Astrocyte (in vitro differentiated cells and primary cell): Measurements from ENCODE around the gene TMTC1.

Experiments used
- EZH2 ChIP-seq: IDR thresholded peaks from 2 replicates; pipeline ENCODE4 v1.6.1; 2012; ENCODE audit warnings: mild to moderate bottlenecking, low read length, inconsistent platforms; ENCODE audit not compliant: insufficient read depth
- TF ChIP-seq, protein P1 (sequence below): IDR thresholded peaks from 2 replicates; pipeline ENCODE4 v1.5.1; 2011; ENCODE audit warnings: low read depth, mild to moderate bottlenecking, inconsistent platforms, low read length, moderate library complexity; ENCODE audit not compliant: insufficient read depth

DNA sequence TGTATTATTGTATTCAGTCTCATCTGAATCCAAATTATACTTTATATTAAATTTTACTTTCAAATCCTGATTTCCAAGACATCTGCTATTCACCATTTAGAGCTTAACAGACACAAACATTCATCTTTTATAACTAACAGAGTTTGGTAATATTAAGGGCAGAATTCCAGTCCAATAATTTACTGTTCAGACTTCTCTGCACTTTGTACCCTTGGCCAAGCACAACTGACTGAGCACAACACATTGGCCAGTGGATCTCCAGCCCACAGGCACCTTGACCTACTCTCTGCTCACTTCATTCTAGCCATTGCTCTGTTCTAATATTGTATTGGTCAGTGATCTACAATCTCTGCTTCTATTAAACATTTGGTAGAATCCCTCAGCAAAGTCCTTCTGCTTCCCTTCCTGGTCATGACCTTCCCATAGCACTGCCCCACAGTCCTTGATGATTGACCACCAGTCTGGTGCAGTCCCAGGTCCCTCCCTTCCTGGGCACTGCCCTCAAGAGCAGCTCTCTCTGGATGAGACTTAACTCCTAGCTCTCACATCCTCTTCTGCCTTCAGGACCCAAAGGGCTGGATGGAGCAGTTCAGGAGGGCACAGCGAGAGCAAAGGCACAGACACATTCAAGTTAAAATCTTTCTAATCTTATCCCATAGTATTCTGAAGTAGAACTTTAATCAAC is 188.5 kb downstream of the TMTC1 start:
- TF ChIP-seq, protein P1, sequence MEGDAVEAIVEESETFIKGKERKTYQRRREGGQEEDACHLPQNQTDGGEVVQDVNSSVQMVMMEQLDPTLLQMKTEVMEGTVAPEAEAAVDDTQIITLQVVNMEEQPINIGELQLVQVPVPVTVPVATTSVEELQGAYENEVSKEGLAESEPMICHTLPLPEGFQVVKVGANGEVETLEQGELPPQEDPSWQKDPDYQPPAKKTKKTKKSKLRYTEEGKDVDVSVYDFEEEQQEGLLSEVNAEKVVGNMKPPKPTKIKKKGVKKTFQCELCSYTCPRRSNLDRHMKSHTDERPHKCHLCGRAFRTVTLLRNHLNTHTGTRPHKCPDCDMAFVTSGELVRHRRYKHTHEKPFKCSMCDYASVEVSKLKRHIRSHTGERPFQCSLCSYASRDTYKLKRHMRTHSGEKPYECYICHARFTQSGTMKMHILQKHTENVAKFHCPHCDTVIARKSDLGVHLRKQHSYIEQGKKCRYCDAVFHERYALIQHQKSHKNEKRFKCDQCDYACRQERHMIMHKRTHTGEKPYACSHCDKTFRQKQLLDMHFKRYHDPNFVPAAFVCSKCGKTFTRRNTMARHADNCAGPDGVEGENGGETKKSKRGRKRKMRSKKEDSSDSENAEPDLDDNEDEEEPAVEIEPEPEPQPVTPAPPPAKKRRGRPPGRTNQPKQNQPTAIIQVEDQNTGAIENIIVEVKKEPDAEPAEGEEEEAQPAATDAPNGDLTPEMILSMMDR = no peak
- no peak for TF ChIP-seq EZH2
